Body of pancreas (tissue), 4 donors: Measurements from ENCODE around the gene C1QTNF1. TPM values are rescaled to one million over a fixed set of nuclear protein-coding genes. Genes with fewer than 3 reads are reported as not detected.
A peak's percentile ranks its signal among the peaks of the same experiment; 100 is the strongest.

ENCODE experiments used
- ATAC-seq: fragments of 150-250 bp; one replicate; pipeline ENCODE4 v1.9.1; 2016
- DNase-seq, 4 donors: peaks; one replicate each; pipeline ENCODE4 v3.0.0-alpha.2; 2019
- H3K27ac ChIP-seq, 4 donors: fragments of 200-600 bp; sonication (generic); 1 replicate in 3 of 4; 2 replicates in 1 of 4; pipeline versions ENCODE4 v1.5.1 to v1.6.1; 2016 to 2019; ENCODE audit warnings: mild to moderate bottlenecking in 1 of 4, mixed read lengths in 1 of 4, moderate library complexity in 1 of 4
- H3K27me3 ChIP-seq, 2 donors: fragments of 200-600 bp; sonication (generic); one replicate each; pipeline ENCODE4 v1.6.0; 2016; ENCODE audit warnings: mild to moderate bottlenecking in 1 of 2
- H3K36me3 ChIP-seq, 2 donors: fragments of 200-600 bp; sonication (generic); replicated peaks in 1 of 2; 2 replicates each; pipeline ENCODE4 v1.5.1; 2016; ENCODE audit warnings: low read depth in 2 of 2; ENCODE audit not compliant: insufficient read depth in 1 of 2
- H3K4me1 ChIP-seq: fragments of 200-600 bp; sonication (generic); one replicate; pipeline ENCODE4 v1.6.0; 2016
- H3K4me3 ChIP-seq, 2 donors: fragments of 200-600 bp; sonication (generic); 1 replicate in 1 of 2; 2 replicates in 1 of 2; pipeline ENCODE4 v1.5.1; 2016 to 2019
- H3K9me3 ChIP-seq, 3 donors: fragments of 200-600 bp; sonication (generic); 1 replicate in 2 of 3; 2 replicates in 1 of 3; pipeline ENCODE4 v1.5.1; 2016
- POLR2A ChIP-seq, 3 donors: fragments of 450-650 bp; IDR thresholded peaks; one replicate each; pipeline ENCODE4 v1.6.1; 2016; ENCODE audit warnings: antibody characterized with exemption in 3 of 3, mild to moderate bottlenecking in 2 of 3
- WGBS, 2 donors: methylation state at CpG; one replicate each; pipeline ENCODE4 v1.1.5; 2017; 5-methylcytosine and 5-hydroxymethylcytosine counted together
- intact Hi-C: fragments of 100-400 bp; cut with DNase I; formaldehyde crosslinking; loops from one replicate; pipeline ENCODE4 v1.15.1; 2023
- total RNA-seq, 2 donors: library from RNA; depleted of rRNA; stranded (reverse); fragments of >200 nt; gene quantifications; one replicate each; pipeline ENCODE4 v1.1.0, GENCODE V29; 2016
- TF ChIP-seq, protein P1 (sequence below), 7 experiments: fragments of 450-650 bp in 4 of 7; fragments of 200-600 bp in 3 of 7; sonication (generic) in 3 of 7; IDR thresholded peaks; one replicate each; pipeline ENCODE4 v1.5.1; 2016 to 2019; ENCODE audit warnings: antibody characterized with exemption in 7 of 7

C1QTNF1 gene
- total RNA-seq, 2 donors from 2014 or later, result 8.3 to 50.1 TPM

DNA sequence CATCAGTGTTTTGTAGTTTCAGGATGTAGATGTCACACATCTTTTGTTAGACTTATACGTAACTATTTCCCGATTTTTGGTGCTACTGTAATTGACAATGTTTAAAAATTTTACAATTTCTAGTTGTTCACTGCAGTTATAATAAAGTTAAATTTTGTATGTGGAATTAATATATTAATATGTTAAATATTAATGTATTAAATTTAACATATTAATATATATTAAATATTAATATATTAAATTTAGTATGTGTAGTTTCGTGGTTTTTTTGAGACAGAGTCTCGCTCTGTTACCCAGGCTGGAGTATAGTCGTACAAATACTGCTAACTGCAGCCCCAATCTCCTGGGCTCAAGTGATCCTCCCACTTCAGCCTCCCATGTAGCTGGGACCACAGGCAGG lies 38.6 kb upstream of the C1QTNF1 start:
- intact Hi-C loops, result no loop called here
- ATAC-seq, result no peak

GRCh38 chr17:78986048-78986648 lies 37.8 kb upstream of the C1QTNF1 start:
- Histone ChIP-seq H3K4me1 (peaks cover 30% of the 10 kb centered on the region), H3K27ac (peak overlapping the region; percentile 77 to 87 (median 84)), H3K36me3 (peaks cover 0 to 3% of the 10 kb centered on the region in 2 donors), H3K4me3 (no peak overlapping the region), H3K27me3 (no peaks in the 10 kb centered on the region), H3K9me3 (no peaks in the 10 kb centered on the region)
- ATAC-seq (peak; percentile 64), DNase-seq (peak; percentile 54 to 76 (median 71))
- WGBS, 2 donors, result 11 to 17% methylated on average over 6 of the region's 6 CpGs
- intact Hi-C loops, result no loop called here
- peak in 1 of 3 donors; percentile 16 for TF ChIP-seq POLR2A (IDR thresholded peaks at IDR 0.05)
- TF ChIP-seq, protein P1, sequence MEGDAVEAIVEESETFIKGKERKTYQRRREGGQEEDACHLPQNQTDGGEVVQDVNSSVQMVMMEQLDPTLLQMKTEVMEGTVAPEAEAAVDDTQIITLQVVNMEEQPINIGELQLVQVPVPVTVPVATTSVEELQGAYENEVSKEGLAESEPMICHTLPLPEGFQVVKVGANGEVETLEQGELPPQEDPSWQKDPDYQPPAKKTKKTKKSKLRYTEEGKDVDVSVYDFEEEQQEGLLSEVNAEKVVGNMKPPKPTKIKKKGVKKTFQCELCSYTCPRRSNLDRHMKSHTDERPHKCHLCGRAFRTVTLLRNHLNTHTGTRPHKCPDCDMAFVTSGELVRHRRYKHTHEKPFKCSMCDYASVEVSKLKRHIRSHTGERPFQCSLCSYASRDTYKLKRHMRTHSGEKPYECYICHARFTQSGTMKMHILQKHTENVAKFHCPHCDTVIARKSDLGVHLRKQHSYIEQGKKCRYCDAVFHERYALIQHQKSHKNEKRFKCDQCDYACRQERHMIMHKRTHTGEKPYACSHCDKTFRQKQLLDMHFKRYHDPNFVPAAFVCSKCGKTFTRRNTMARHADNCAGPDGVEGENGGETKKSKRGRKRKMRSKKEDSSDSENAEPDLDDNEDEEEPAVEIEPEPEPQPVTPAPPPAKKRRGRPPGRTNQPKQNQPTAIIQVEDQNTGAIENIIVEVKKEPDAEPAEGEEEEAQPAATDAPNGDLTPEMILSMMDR (IDR thresholded peaks at IDR 0.05), result peak in 6 of 7 experiments; percentile 20 to 57 (median 48)

More for the DNA sequence above, 38.6 kb upstream of the C1QTNF1 start:
- Histone ChIP-seq H3K9me3 (no peaks in the 10 kb centered on the region), H3K27me3 (no peaks in the 10 kb centered on the region), H3K27ac (peak overlapping the region in 3 of 4 donors; percentile 77 to 87 (median 81)), H3K36me3 (peaks cover 0 to under 1% of the 10 kb centered on the region in 2 donors), H3K4me3 (no peak overlapping the region), H3K4me1 (peaks cover 30% of the 10 kb centered on the region)
- TF ChIP-seq, protein P1 (IDR thresholded peaks at IDR 0.05), result no peak
- no peak for TF ChIP-seq POLR2A (IDR thresholded peaks at IDR 0.05)
- WGBS, 2 donors, result 86 to 87% methylated on average over 5 of the region's 5 CpGs
- no peak for DNase-seq

DNA sequence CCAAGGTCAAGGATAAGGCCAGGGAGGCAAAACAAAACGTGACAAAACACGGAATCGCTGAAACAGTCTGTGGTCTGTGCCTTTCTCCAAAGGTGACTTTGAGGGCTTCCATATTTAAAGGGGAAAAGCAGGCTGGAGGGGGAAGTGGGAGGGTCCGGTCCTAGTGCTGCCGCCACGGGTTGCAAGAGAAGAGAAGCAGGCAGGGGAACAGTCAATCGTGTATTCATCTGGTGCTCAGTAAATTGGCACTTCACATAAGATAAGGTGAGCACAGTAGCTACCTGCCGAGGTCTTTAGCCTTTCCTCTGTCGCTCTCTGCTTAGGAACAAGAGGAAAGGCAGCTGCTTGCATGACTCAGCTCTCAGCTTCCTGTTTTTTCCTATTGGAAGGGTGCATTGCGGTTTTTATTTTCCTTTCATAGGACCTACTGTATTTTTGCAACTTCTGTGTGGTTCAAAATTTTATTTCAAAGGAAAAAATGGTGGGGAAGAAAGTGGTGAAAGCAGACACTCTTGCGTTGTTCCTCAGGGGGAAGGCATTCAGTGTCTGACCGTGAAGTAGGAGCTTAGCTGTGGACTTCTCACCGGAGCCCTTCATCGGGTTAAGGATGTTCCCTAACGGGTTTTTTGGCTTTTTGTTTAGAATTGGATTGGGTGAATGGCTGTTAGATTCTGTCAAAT lies 37.2 kb upstream of the C1QTNF1 start:
- ATAC-seq, result peak; percentile 76
- intact Hi-C loops, result no loop called here

GRCh38 chr17:78988152-78988551 lies 35.8 kb upstream of the C1QTNF1 start:
- peaks cover 0 to 3% of the 10 kb centered on the region in 2 donors for H3K36me3 ChIP-seq
- no peaks in the 10 kb centered on the region for H3K27me3 ChIP-seq
- TF ChIP-seq, protein P1 (IDR thresholded peaks at IDR 0.05), result no peak
- no peak for TF ChIP-seq POLR2A (IDR thresholded peaks at IDR 0.05)
- H3K4me3 ChIP-seq, result no peak overlapping the region
- 31 to 41% methylated on average over 3 to 6 of the region's 6 CpGs for WGBS, 2 donors
- intact Hi-C loops, result no loop called here
- ATAC-seq (no peak), DNase-seq (no peak)
- H3K27ac ChIP-seq, result peak overlapping the region; percentile 59 to 87 (median 79)
- peaks cover 30% of the 10 kb centered on the region for H3K4me1 ChIP-seq
- H3K9me3 ChIP-seq, result no peaks in the 10 kb centered on the region

More for the DNA sequence above, 37.2 kb upstream of the C1QTNF1 start:
- Histone ChIP-seq H3K27me3 (no peaks in the 10 kb centered on the region), H3K9me3 (no peaks in the 10 kb centered on the region), H3K4me3 (no peak overlapping the region), H3K27ac (peak overlapping the region; percentile 77 to 87 (median 84)), H3K36me3 (peaks cover 0 to 3% of the 10 kb centered on the region in 2 donors), H3K4me1 (peaks cover 30% of the 10 kb centered on the region)
- TF ChIP-seq, protein P1 (IDR thresholded peaks at IDR 0.05), result no peak
- peak in 2 of 3 donors; percentile 30 to 38 for TF ChIP-seq POLR2A (IDR thresholded peaks at IDR 0.05)
- WGBS, 2 donors, result 4 to 5% methylated on average over 15 of the region's 15 CpGs
- DNase-seq, result peak; percentile 44 to 71 (median 68)
